ENCODE data around the gene IGFALS.

DNA sequence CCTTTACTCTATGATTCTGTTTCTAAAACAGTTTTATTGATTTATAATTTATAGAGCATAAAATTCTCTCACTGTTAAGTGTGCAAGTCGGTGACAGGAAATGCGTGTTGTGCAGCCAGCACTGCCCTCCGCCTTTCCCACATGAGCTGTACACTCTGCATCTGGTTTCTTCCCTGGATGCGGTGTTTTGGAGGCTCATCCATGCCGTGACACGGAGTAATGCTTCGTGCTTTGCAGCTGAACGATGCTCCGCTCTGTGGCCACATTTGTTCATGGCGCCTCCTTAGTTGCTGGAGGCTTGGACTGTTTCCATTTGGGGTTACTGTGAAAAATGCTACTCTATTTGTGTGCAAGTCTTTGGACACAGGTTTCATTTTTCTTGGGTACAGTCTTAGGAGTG is 7.2 kb upstream of the IGFALS start:
- TF ChIP-seq, protein P1, sequence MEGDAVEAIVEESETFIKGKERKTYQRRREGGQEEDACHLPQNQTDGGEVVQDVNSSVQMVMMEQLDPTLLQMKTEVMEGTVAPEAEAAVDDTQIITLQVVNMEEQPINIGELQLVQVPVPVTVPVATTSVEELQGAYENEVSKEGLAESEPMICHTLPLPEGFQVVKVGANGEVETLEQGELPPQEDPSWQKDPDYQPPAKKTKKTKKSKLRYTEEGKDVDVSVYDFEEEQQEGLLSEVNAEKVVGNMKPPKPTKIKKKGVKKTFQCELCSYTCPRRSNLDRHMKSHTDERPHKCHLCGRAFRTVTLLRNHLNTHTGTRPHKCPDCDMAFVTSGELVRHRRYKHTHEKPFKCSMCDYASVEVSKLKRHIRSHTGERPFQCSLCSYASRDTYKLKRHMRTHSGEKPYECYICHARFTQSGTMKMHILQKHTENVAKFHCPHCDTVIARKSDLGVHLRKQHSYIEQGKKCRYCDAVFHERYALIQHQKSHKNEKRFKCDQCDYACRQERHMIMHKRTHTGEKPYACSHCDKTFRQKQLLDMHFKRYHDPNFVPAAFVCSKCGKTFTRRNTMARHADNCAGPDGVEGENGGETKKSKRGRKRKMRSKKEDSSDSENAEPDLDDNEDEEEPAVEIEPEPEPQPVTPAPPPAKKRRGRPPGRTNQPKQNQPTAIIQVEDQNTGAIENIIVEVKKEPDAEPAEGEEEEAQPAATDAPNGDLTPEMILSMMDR (conservative IDR thresholded peaks at IDR 0.05; ENCODE audit: low read depth, low read length) = no peak
- TF ChIP-seq RAD21 (IDR thresholded peaks at IDR 0.05; ENCODE audit: low read length) (no peak), POLR2A (IDR thresholded peaks at IDR 0.05; ENCODE audit: low read depth, low read length) (no peak), BHLHE40 (IDR thresholded peaks at IDR 0.05; ENCODE audit: low read depth, low read length) (no peak), SMC3 (IDR thresholded peaks at IDR 0.05; ENCODE audit: low read depth, low read length) (no peak)
